SK-N-SH (cell line): Measurements from ENCODE around the gene CSTA. TPM values are rescaled to one million over a fixed set of nuclear protein-coding genes. Genes with fewer than 3 reads are reported as not detected.

Source experiments
- CTCF ChIA-PET: fragments of 300-600, 350-600 bp; formaldehyde crosslinking; extraction: SDS; loops from one replicate; lab custom pipeline; 2021; lab: Yijun Ruan, JAX
- POLR2A ChIA-PET: fragments of 350-600 bp; sonication (Branson Sonifier 250); formaldehyde crosslinking; extraction: SDS; loops from one replicate; lab custom pipeline; 2020; ENCODE audit warnings: antibody characterized with exemption, inconsistent platforms; lab: Yijun Ruan, JAX
- DNase-seq: peaks from one replicate; pipeline ENCODE4 v3.0.0; 2012
- H2AFZ ChIP-seq: fragments of 200-600 bp; sonication (generic); 2 replicates; pipeline ENCODE4 v1.8.1; 2016; ENCODE audit warnings: antibody characterized with exemption, mild to moderate bottlenecking, low read depth
- H3F3A ChIP-seq: fragments of 200-600 bp; sonication (generic); replicated peaks from 2 replicates; pipeline ENCODE3; 2016; ENCODE audit warnings: antibody characterized with exemption, mild to moderate bottlenecking; ENCODE audit not compliant: insufficient read depth
- H3K27ac ChIP-seq, 2 experiments: fragments of 200-500 bp in 1 of 2; fragments of 200-600 bp in 1 of 2; sonication (Bioruptor generic) in 1 of 2; sonication (generic), shearing (Covaris generic) in 1 of 2; 2 replicates each; pipeline versions ENCODE4 v1.5.1 to v1.6.1; 2014 to 2016; ENCODE audit warnings: low read depth in 2 of 2, inconsistent platforms in 1 of 2, low read length in 1 of 2, mild to moderate bottlenecking in 1 of 2, mixed read lengths in 1 of 2
- H3K27me3 ChIP-seq: fragments of 200-600 bp; sonication (generic), shearing (Covaris generic); 2 replicates; pipeline ENCODE4 v1.6.1; 2016; ENCODE audit warnings: mixed run types; ENCODE audit not compliant: insufficient read depth
- H3K36me3 ChIP-seq, 2 experiments: fragments of 200-500 bp in 1 of 2; fragments of 200-600 bp in 1 of 2; sonication (Bioruptor generic) in 1 of 2; sonication (generic) in 1 of 2; replicated peaks in 1 of 2; 2 replicates each; pipeline versions ENCODE3 to v1.5.1; 2014 to 2016; ENCODE audit warnings: low read length in 1 of 2, mild to moderate bottlenecking in 1 of 2; ENCODE audit not compliant: insufficient read depth in 2 of 2, control insufficient read depth in 1 of 2
- H3K4me1 ChIP-seq, 2 experiments: fragments of 200-500 bp in 1 of 2; fragments of 200-600 bp in 1 of 2; sonication (Bioruptor generic) in 1 of 2; sonication (generic), shearing (Covaris generic) in 1 of 2; 2 replicates each; pipeline versions ENCODE4 v1.5.1 to v1.6.1; 2014 to 2016; ENCODE audit warnings: low read depth in 1 of 2, low read length in 1 of 2, mixed run types in 1 of 2; ENCODE audit not compliant: insufficient read depth in 2 of 2, control insufficient read depth in 1 of 2
- H3K4me2 ChIP-seq: fragments of 200-600 bp; sonication (generic), shearing (Covaris generic); 2 replicates; pipeline ENCODE4 v1.6.1; 2017; ENCODE audit warnings: mixed run types
- H3K4me3 ChIP-seq, 2 experiments: fragments of 200-500 bp in 1 of 2; fragments of 200-600 bp in 1 of 2; sonication (Bioruptor generic) in 1 of 2; sonication (generic), shearing (Covaris generic) in 1 of 2; 2 replicates each; pipeline versions ENCODE4 v1.5.1 to v1.8.1; 2014 to 2016; ENCODE audit warnings: low read depth in 2 of 2, inconsistent platforms in 1 of 2, low read length in 1 of 2, mild to moderate bottlenecking in 1 of 2, mixed read lengths in 1 of 2, moderate library complexity in 1 of 2
- H3K79me2 ChIP-seq: fragments of 200-600 bp; sonication (generic); 2 replicates; pipeline ENCODE4 v1.8.1; 2017; ENCODE audit warnings: mild to moderate bottlenecking; ENCODE audit not compliant: insufficient read depth
- H3K9ac ChIP-seq: fragments of 200-600 bp; sonication (generic); 2 replicates; pipeline ENCODE4 v1.6.1; 2017; ENCODE audit warnings: mixed run types
- H3K9me2 ChIP-seq: fragments of 200-600 bp; sonication (generic); 2 replicates; pipeline ENCODE4 v1.6.1; 2017; ENCODE audit warnings: mixed run types
- H3K9me3 ChIP-seq: fragments of 200-600 bp; sonication (generic); 2 replicates; pipeline ENCODE4 v1.6.1; 2017; ENCODE audit warnings: mixed run types, mild to moderate bottlenecking, moderate library complexity
- H4K20me1 ChIP-seq: fragments of 200-600 bp; sonication (generic); 2 replicates; pipeline ENCODE4 v1.6.1; 2017; ENCODE audit warnings: mild to moderate bottlenecking, mixed run types; ENCODE audit not compliant: insufficient read depth
- CHD2 ChIP-seq: fragments of 150-350 bp; IDR thresholded peaks from 2 replicates; pipeline ENCODE4 v1.6.1; 2018; ENCODE audit warnings: low read length; ENCODE audit not compliant: partially characterized antibody
- EP300 ChIP-seq, 2 experiments: IDR thresholded peaks; 2 replicates each; pipeline versions ENCODE4 v1.4.0 to v1.6.1; 2012; ENCODE audit warnings: borderline replicate concordance in 1 of 2, low read depth in 1 of 2, low read length in 1 of 2
- EZH2phosphoT487 ChIP-seq: fragments of 200-600 bp; sonication (generic); IDR thresholded peaks from 2 replicates; pipeline ENCODE4 v1.6.1; 2017; ENCODE audit warnings: low read depth, mixed run types, mild to moderate bottlenecking, antibody characterized with exemption, moderate library complexity, borderline replicate concordance
- FOXJ3 ChIP-seq: sonication (generic); formaldehyde crosslinking; IDR thresholded peaks from 2 replicates; pipeline ENCODE4 v1.5.1; 2020; ENCODE audit warnings: mild to moderate bottlenecking, missing genetic modification reagents
- GABPA ChIP-seq: IDR thresholded peaks from 2 replicates; pipeline ENCODE4 v1.4.0; 2012; ENCODE audit warnings: low read depth, mild to moderate bottlenecking
- GATA2 ChIP-seq: sonication (generic); formaldehyde crosslinking; IDR thresholded peaks from 2 replicates; pipeline ENCODE4 v1.5.0; 2020; ENCODE audit warnings: mild to moderate bottlenecking, missing genetic modification reagents
- JUND ChIP-seq: IDR thresholded peaks from 2 replicates; pipeline ENCODE4 v1.4.0; 2012
- NFIC ChIP-seq: IDR thresholded peaks from 2 replicates; pipeline ENCODE4 v1.4.0; 2012; ENCODE audit warnings: borderline replicate concordance
- NRF1 ChIP-seq: IDR thresholded peaks from 2 replicates; pipeline ENCODE4 v1.6.1; 2012; ENCODE audit warnings: low read depth, mild to moderate bottlenecking, low read length
- POLR2AphosphoS5 ChIP-seq: IDR thresholded peaks from 2 replicates; pipeline ENCODE4 v1.6.1; 2012; ENCODE audit warnings: low read depth, low read length
- RAD21 ChIP-seq: IDR thresholded peaks from 2 replicates; pipeline ENCODE4 v1.6.1; 2012; ENCODE audit warnings: mild to moderate bottlenecking, low read length
- RCOR1 ChIP-seq: fragments of 150-350 bp; IDR thresholded peaks from 2 replicates; pipeline ENCODE4 v1.6.1; 2017; ENCODE audit warnings: antibody characterized with exemption, low read length
- RFX5 ChIP-seq: IDR thresholded peaks from 2 replicates; pipeline ENCODE4 v1.6.1; 2012; ENCODE audit warnings: mild to moderate bottlenecking, improper control_type of control experiment, low read length
- RXRA ChIP-seq: IDR thresholded peaks from 2 replicates; pipeline ENCODE4 v1.4.0; 2012; ENCODE audit warnings: low read depth, mild to moderate bottlenecking, borderline replicate concordance
- SIN3A ChIP-seq: IDR thresholded peaks from 2 replicates; pipeline ENCODE4 v1.6.1; 2012; ENCODE audit warnings: low read depth, mild to moderate bottlenecking, low read length, moderate library complexity, borderline replicate concordance
- TAF1 ChIP-seq: IDR thresholded peaks from 2 replicates; pipeline ENCODE4 v1.6.1; 2012; ENCODE audit warnings: low read depth, mild to moderate bottlenecking, low read length, moderate library complexity, borderline replicate concordance
- YY1 ChIP-seq: IDR thresholded peaks from 2 replicates; pipeline ENCODE4 v1.4.0; 2012; ENCODE audit warnings: low read depth, mild to moderate bottlenecking
- WGBS: methylation state at CpG from one replicate; pipeline ENCODE4 v1.1.6; 2017; ENCODE audit warnings: low lambda C conversion rate; 5-methylcytosine and 5-hydroxymethylcytosine counted together
- polyA plus RNA-seq, 3 experiments: library from polyadenylated mRNA; depleted of rRNA; stranded (reverse); fragments of >200 nt; gene quantifications; 2 replicates each; pipeline ENCODE4 v1.2.3, GENCODE V29; 2012
- TF ChIP-seq, protein P1 (sequence below): fragments of 150-350 bp; IDR thresholded peaks from 2 replicates; pipeline ENCODE4 v1.6.1; 2017; ENCODE audit warnings: antibody characterized with exemption, low read length, low read depth, borderline replicate concordance
- TF ChIP-seq, protein P2 (sequence below): IDR thresholded peaks from 2 replicates; pipeline ENCODE4; 2012
- TF ChIP-seq, protein P3 (sequence below): IDR thresholded peaks from 2 replicates; pipeline ENCODE4 v1.4.0; 2012; ENCODE audit warnings: low read depth
- TF ChIP-seq, protein P4 (sequence below): fragments of 150-350 bp; IDR thresholded peaks from 2 replicates; pipeline ENCODE4 v1.6.1; 2016; ENCODE audit warnings: mild to moderate bottlenecking, low read depth, low read length
- TF ChIP-seq, protein P5 (sequence below): IDR thresholded peaks from 2 replicates; pipeline ENCODE4 v1.4.0; 2012; ENCODE audit warnings: low read depth, borderline replicate concordance

Gene CSTA
- polyA plus RNA-seq, 1 of the 3 experiments (the other 2 are of a cell fraction), result not detected

DNA sequence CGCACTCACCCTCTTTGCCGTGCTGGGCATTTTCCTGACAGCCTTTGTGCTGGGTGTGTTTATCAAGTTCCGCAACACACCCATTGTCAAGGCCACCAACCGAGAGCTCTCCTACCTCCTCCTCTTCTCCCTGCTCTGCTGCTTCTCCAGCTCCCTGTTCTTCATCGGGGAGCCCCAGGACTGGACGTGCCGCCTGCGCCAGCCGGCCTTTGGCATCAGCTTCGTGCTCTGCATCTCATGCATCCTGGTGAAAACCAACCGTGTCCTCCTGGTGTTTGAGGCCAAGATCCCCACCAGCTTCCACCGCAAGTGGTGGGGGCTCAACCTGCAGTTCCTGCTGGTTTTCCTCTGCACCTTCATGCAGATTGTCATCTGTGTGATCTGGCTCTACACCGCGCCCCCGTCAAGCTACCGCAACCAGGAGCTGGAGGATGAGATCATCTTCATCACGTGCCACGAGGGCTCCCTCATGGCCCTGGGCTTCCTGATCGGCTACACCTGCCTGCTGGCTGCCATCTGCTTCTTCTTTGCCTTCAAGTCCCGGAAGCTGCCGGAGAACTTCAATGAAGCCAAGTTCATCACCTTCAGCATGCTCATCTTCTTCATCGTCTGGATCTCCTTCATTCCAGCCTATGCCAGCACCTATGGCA lies 41.1 kb upstream of the CSTA start:
- H3K36me3 ChIP-seq, result no peaks in the 10 kb centered on the region
- peaks cover 0 to 10% of the 10 kb centered on the region in 2 experiments; a peak in 1 of 4 replicates for H3K4me1 ChIP-seq
- no peaks in the 10 kb centered on the region for H3K9me2 ChIP-seq
- no peak overlapping the region for H3K27ac ChIP-seq
- no peak overlapping the region for H3K4me2 ChIP-seq
- ChIA-PET POLR2A (no interaction called here), CTCF (no interaction called here)
- no peak overlapping the region for H3K9ac ChIP-seq
- no peaks in the 10 kb centered on the region for H3F3A ChIP-seq
- no peak for TF ChIP-seq NFIC
- TF ChIP-seq, protein P1, sequence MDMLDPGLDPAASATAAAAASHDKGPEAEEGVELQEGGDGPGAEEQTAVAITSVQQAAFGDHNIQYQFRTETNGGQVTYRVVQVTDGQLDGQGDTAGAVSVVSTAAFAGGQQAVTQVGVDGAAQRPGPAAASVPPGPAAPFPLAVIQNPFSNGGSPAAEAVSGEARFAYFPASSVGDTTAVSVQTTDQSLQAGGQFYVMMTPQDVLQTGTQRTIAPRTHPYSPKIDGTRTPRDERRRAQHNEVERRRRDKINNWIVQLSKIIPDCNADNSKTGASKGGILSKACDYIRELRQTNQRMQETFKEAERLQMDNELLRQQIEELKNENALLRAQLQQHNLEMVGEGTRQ, result no peak
- TF ChIP-seq RCOR1, result no peak
- TF ChIP-seq JUND, result no peak
- no peak for TF ChIP-seq NRF1
- no peak for TF ChIP-seq GABPA
- no peak for TF ChIP-seq FOXJ3 (CRISPR knock-in tag)
- TF ChIP-seq TAF1, result no peak
- TF ChIP-seq, protein P2, sequence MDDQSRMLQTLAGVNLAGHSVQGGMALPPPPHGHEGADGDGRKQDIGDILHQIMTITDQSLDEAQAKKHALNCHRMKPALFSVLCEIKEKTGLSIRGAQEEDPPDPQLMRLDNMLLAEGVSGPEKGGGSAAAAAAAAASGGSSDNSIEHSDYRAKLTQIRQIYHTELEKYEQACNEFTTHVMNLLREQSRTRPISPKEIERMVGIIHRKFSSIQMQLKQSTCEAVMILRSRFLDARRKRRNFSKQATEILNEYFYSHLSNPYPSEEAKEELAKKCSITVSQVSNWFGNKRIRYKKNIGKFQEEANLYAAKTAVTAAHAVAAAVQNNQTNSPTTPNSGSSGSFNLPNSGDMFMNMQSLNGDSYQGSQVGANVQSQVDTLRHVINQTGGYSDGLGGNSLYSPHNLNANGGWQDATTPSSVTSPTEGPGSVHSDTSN, result no peak
- no peak for TF ChIP-seq POLR2AphosphoS5
- TF ChIP-seq EP300 (IDR thresholded peaks at IDR 0.05; ENCODE audit: borderline replicate concordance in 1 of 2, low read depth in 1 of 2, low read length in 1 of 2), result no peak
- TF ChIP-seq RAD21, result no peak
- no peak for TF ChIP-seq RFX5
- H4K20me1 ChIP-seq, result no peaks in the 10 kb centered on the region
- H3K79me2 ChIP-seq, result no peaks in the 10 kb centered on the region
- 26% methylated on average over 19 of the region's 22 CpGs for WGBS
- H3K9me3 ChIP-seq, result no peaks in the 10 kb centered on the region
- no peak overlapping the region for H2AFZ ChIP-seq
- peaks cover 27% of the 10 kb centered on the region for H3K27me3 ChIP-seq
- peak; percentile 12 for DNase-seq
- no peak overlapping the region; a peak in 1 of 4 replicates for H3K4me3 ChIP-seq

DNA sequence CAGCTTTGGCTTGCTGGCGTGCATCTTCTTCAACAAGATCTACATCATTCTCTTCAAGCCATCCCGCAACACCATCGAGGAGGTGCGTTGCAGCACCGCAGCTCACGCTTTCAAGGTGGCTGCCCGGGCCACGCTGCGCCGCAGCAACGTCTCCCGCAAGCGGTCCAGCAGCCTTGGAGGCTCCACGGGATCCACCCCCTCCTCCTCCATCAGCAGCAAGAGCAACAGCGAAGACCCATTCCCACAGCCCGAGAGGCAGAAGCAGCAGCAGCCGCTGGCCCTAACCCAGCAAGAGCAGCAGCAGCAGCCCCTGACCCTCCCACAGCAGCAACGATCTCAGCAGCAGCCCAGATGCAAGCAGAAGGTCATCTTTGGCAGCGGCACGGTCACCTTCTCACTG lies 40.6 kb upstream of the CSTA start:
- Histone ChIP-seq H4K20me1 (no peaks in the 10 kb centered on the region), H3K9ac (no peak overlapping the region), H3K4me3 (peak overlapping the region in 1 of 2 experiments; percentile 6; a peak in 1 of 4 replicates), H3K27me3 (peaks cover 27% of the 10 kb centered on the region)
- 52% methylated on average over 14 of the region's 20 CpGs for WGBS
- TF ChIP-seq RCOR1 (no peak), CHD2 (no peak), RXRA (no peak), GATA2 (CRISPR knock-in tag) (no peak), YY1 (no peak), GABPA (no peak), FOXJ3 (CRISPR knock-in tag) (no peak), TAF1 (no peak), EZH2phosphoT487 (no peak), NRF1 (no peak), RAD21 (no peak), SIN3A (no peak)
- TF ChIP-seq, protein P3, sequence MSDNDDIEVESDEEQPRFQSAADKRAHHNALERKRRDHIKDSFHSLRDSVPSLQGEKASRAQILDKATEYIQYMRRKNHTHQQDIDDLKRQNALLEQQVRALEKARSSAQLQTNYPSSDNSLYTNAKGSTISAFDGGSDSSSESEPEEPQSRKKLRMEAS, result no peak
- TF ChIP-seq, protein P4, sequence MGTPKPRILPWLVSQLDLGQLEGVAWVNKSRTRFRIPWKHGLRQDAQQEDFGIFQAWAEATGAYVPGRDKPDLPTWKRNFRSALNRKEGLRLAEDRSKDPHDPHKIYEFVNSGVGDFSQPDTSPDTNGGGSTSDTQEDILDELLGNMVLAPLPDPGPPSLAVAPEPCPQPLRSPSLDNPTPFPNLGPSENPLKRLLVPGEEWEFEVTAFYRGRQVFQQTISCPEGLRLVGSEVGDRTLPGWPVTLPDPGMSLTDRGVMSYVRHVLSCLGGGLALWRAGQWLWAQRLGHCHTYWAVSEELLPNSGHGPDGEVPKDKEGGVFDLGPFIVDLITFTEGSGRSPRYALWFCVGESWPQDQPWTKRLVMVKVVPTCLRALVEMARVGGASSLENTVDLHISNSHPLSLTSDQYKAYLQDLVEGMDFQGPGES, result no peak
- TF ChIP-seq, protein P5, sequence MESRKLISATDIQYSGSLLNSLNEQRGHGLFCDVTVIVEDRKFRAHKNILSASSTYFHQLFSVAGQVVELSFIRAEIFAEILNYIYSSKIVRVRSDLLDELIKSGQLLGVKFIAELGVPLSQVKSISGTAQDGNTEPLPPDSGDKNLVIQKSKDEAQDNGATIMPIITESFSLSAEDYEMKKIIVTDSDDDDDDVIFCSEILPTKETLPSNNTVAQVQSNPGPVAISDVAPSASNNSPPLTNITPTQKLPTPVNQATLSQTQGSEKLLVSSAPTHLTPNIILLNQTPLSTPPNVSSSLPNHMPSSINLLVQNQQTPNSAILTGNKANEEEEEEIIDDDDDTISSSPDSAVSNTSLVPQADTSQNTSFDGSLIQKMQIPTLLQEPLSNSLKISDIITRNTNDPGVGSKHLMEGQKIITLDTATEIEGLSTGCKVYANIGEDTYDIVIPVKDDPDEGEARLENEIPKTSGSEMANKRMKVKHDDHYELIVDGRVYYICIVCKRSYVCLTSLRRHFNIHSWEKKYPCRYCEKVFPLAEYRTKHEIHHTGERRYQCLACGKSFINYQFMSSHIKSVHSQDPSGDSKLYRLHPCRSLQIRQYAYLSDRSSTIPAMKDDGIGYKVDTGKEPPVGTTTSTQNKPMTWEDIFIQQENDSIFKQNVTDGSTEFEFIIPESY, result no peak
- TF ChIP-seq, all 33 proteins: peak for 0
- no peak overlapping the region for H3K27ac ChIP-seq
- no peaks in the 10 kb centered on the region for H3K9me2 ChIP-seq
- no peak overlapping the region for H3K4me2 ChIP-seq
- ChIA-PET POLR2A (no interaction called here), CTCF (no interaction called here)
- DNase-seq, result peak; percentile 32
- no peak overlapping the region for H2AFZ ChIP-seq
- no peaks in the 10 kb centered on the region for H3K36me3 ChIP-seq
- H3K4me1 ChIP-seq, result peaks cover 0 to 10% of the 10 kb centered on the region in 2 experiments; a peak in 1 of 4 replicates
- no peaks in the 10 kb centered on the region for H3K9me3 ChIP-seq
- no peaks in the 10 kb centered on the region for H3K79me2 ChIP-seq
- H3F3A ChIP-seq, result no peaks in the 10 kb centered on the region
